K562 (cell line): Measurements from ENCODE around the gene AKT1S1. TPM values are rescaled to one million over a fixed set of nuclear protein-coding genes. Genes with fewer than 3 reads are reported as not detected.

ENCODE experiments used
- ATAC-seq: fragments of 200-7000 bp; cut with Tn5 transposase; 3 replicates; pipeline ENCODE4 v1.9.1; 2020; ENCODE audit warnings: moderate library complexity
- BruUV-seq: library from RNA; stranded (reverse); fragments of 400-500 nt; replicated peaks from 2 replicates; lab custom pipeline; 2021; lab: Mats Ljungman, UMichigan
- CTCF ChIA-PET: fragments of 300-600 bp; formaldehyde crosslinking; extraction: SDS; loops from one replicate; lab custom pipeline; 2021; ENCODE audit warnings: low intra/inter-chr PET ratio; lab: Yijun Ruan, JAX
- POLR2A ChIA-PET: fragments of 300-600, 350-650 bp; sonication (Branson Sonifier 250); formaldehyde crosslinking; extraction: SDS; loops from one replicate; lab custom pipeline; 2021; ENCODE audit warnings: antibody characterized with exemption, inconsistent platforms; lab: Yijun Ruan, JAX
- DNase-seq, 4 experiments: peaks; one replicate each; pipeline versions ENCODE4 v3.0.0 to v3.0.0-alpha.2; 2011 to 2018; ENCODE audit warnings: low spot score in 3 of 4, mixed read lengths in 3 of 4; ENCODE audit errors: extremely low read depth in 1 of 4
- FAIRE-seq: peaks from 2 replicates; lab custom pipeline; 2011; peaks lifted over from hg19 to GRCh38; lab: Jason Lieb, UNC
- H2AFZ ChIP-seq: 2 replicates; pipeline ENCODE4 v1.6.0; 2011; ENCODE audit warnings: low read depth, low read length, control low read depth, inconsistent platforms
- H3K27ac ChIP-seq: fragments of 200-600 bp; 3 replicates; pipeline ENCODE4 v1.8.0; 2011; ENCODE audit warnings: low read depth, mild to moderate bottlenecking, control low read depth, inconsistent platforms, low read length, moderate library complexity, mixed read lengths; ENCODE audit errors: extremely low read depth
- H3K27me3 ChIP-seq, 2 experiments: fragments of 300-600 bp in 1 of 2; 2 replicates in 1 of 2; 3 replicates in 1 of 2; pipeline versions ENCODE4 v1.6.0 to v1.8.0; 2011; ENCODE audit warnings: inconsistent platforms in 2 of 2, low read length in 2 of 2, mild to moderate bottlenecking in 1 of 2, mixed read lengths in 1 of 2, moderate library complexity in 1 of 2; ENCODE audit not compliant: control insufficient read depth in 2 of 2, insufficient read depth in 2 of 2
- H3K36me3 ChIP-seq: fragments of 300-600 bp; 3 replicates; pipeline ENCODE4 v1.8.0; 2011; ENCODE audit warnings: mild to moderate bottlenecking, low read length, inconsistent platforms; ENCODE audit not compliant: control insufficient read depth, insufficient read depth
- H3K4me1 ChIP-seq, 2 experiments: fragments of 200-600 bp in 1 of 2; replicated peaks in 1 of 2; 2 replicates in 1 of 2; 3 replicates in 1 of 2; pipeline versions ENCODE4 v1.5.1 to v1.8.0; 2011; ENCODE audit warnings: inconsistent platforms in 2 of 2, low read length in 2 of 2, mild to moderate bottlenecking in 1 of 2, mixed read lengths in 1 of 2, moderate library complexity in 1 of 2; ENCODE audit not compliant: control insufficient read depth in 2 of 2, insufficient read depth in 2 of 2
- H3K4me2 ChIP-seq: 2 replicates; pipeline ENCODE4 v1.6.1; 2011; ENCODE audit warnings: low read length, control low read depth, inconsistent platforms, mixed read lengths; ENCODE audit not compliant: insufficient read depth
- H3K4me3 ChIP-seq: fragments of 200-600 bp; sonication (generic), shearing (Covaris generic); 2 replicates; pipeline ENCODE4 v1.5.1; 2016; ENCODE audit warnings: control low read depth, inconsistent platforms
- H3K79me2 ChIP-seq: fragments of 200-600 bp; 3 replicates; pipeline ENCODE4 v1.8.0; 2011; ENCODE audit warnings: low read length, inconsistent platforms; ENCODE audit not compliant: control insufficient read depth, insufficient read depth
- H3K9ac ChIP-seq, 2 experiments: 2 replicates each; pipeline versions ENCODE4 v1.6.0 to v1.6.1; 2011; ENCODE audit warnings: low read depth in 2 of 2, low read length in 2 of 2, control low read depth in 1 of 2, inconsistent platforms in 1 of 2, mild to moderate bottlenecking in 1 of 2, mixed read lengths in 1 of 2; ENCODE audit not compliant: insufficient read depth in 1 of 2
- H3K9me1 ChIP-seq: one replicate; pipeline ENCODE4 v1.6.0; 2011; ENCODE audit warnings: inconsistent platforms, mild to moderate bottlenecking, low read length, moderate library complexity; ENCODE audit not compliant: control insufficient read depth, insufficient read depth
- H3K9me3 ChIP-seq: replicated peaks from 2 replicates; pipeline ENCODE4 v1.5.1; 2011; ENCODE audit warnings: low read depth, low read length, inconsistent platforms; ENCODE audit not compliant: control insufficient read depth, insufficient read depth
- H4K20me1 ChIP-seq: replicated peaks from 2 replicates; pipeline ENCODE4 v1.6.1; 2011; ENCODE audit warnings: low read length, inconsistent platforms, mixed read lengths; ENCODE audit not compliant: control insufficient read depth, insufficient read depth
- FOSL1 ChIP-seq: fragments of 200-800 bp; sonication (Bioruptor generic); conservative IDR thresholded peaks from 2 replicates; pipeline ENCODE4 v1.6.1; 2016; ENCODE audit warnings: missing genetic modification characterization, missing compliant biosample characterization
- FOXM1 ChIP-seq, 2 experiments: fragments of 450-650 bp in 1 of 2; sonication (generic) in 1 of 2; formaldehyde crosslinking in 1 of 2; IDR thresholded peaks; 2 replicates each; pipeline versions ENCODE4 v1.6.1 to v1.9.0; 2017 to 2022; ENCODE audit warnings: low read depth in 2 of 2, mild to moderate bottlenecking in 2 of 2, missing genetic modification reagents in 1 of 2, moderate library complexity in 1 of 2
- KLF13 ChIP-seq: fragments of 450-650 bp; IDR thresholded peaks from 2 replicates; pipeline ENCODE4 v1.6.1; 2016; ENCODE audit warnings: missing genetic modification characterization, low read depth, mild to moderate bottlenecking, missing compliant biosample characterization, moderate library complexity, borderline replicate concordance
- POLR2AphosphoS2 ChIP-seq: IDR thresholded peaks from 2 replicates; pipeline ENCODE4 v1.6.1; 2012; ENCODE audit warnings: low read length, improper control_type of control experiment
- POLR2G ChIP-seq: fragments of 200-400 bp; formaldehyde crosslinking; IDR thresholded peaks from 2 replicates; pipeline ENCODE4 v1.6.1; 2017; ENCODE audit warnings: low read depth, mild to moderate bottlenecking, antibody characterized with exemption, low read length, moderate library complexity
- RBFOX2 ChIP-seq: fragments of 200-400 bp; formaldehyde crosslinking; IDR thresholded peaks from 2 replicates; pipeline ENCODE4 v1.6.1; 2017; ENCODE audit warnings: low read depth, mild to moderate bottlenecking, low read length, moderate library complexity
- RBM22 ChIP-seq: fragments of 200-400 bp; formaldehyde crosslinking; IDR thresholded peaks from 2 replicates; pipeline ENCODE4 v1.6.1; 2018; ENCODE audit warnings: low read length, low read depth; ENCODE audit not compliant: poor library complexity, severe bottlenecking
- SNRNP70 ChIP-seq: fragments of 200-400 bp; formaldehyde crosslinking; optimal IDR thresholded peaks from 2 replicates; pipeline ENCODE3; 2017; ENCODE audit warnings: low read depth, low read length
- SUPT5H ChIP-seq: fragments of 450-650 bp; IDR thresholded peaks from 2 replicates; pipeline ENCODE4 v1.6.1; 2016
- TCF7L2 ChIP-seq: fragments of 150-350 bp; IDR thresholded peaks from 2 replicates; pipeline ENCODE4 v1.6.1; 2016; ENCODE audit warnings: low read depth, mild to moderate bottlenecking, low read length, moderate library complexity
- ZKSCAN1 ChIP-seq: fragments of 150-350 bp; IDR thresholded peaks from 2 replicates; pipeline ENCODE4 v1.6.1; 2016; ENCODE audit warnings: low read depth, low read length
- ZZZ3 ChIP-seq: fragments of 450-650 bp; IDR thresholded peaks from 2 replicates; pipeline ENCODE4 v1.6.1; 2016; ENCODE audit warnings: antibody characterized with exemption, mild to moderate bottlenecking, moderate library complexity
- WGBS: fragments of 100-300 bp; shearing (Covaris generic); methylation state at CpG from one replicate; pipeline ENCODE4 v1.1.6; 2016; ENCODE audit warnings: low coverage, mixed read lengths; ENCODE audit not compliant: insufficient coverage; ENCODE audit errors: missing lambda C conversion rate; 5-methylcytosine and 5-hydroxymethylcytosine counted together
- in situ Hi-C: fragments of 300-500 bp; cut with MboI; formaldehyde crosslinking; loops from 4 replicates; pipeline ENCODE4 v1.15.0; 2018; ENCODE audit warnings: inconsistent platforms, mixed read lengths
- intact Hi-C: fragments of 100-400 bp; cut with micrococcal nuclease; formaldehyde crosslinking; loops from 2 replicates; pipeline ENCODE4 v1.14.2; 2022
- polyA plus RNA-seq, 8 experiments: library from polyadenylated mRNA; depleted of rRNA in 4 of 8; stranded (reverse) in 5 of 8; unstranded in 3 of 8; fragments of >200 nt; fragmentation: Nextera tagmentation in 2 of 8; fragmentation: Illumina TruSeq in 1 of 8; extraction: Ambion mirVana in 2 of 8; extraction: Trizol in 1 of 8; gene quantifications; 2 replicates each; pipeline versions ENCODE4 v1.2.1 to v1.2.3, GENCODE V29; 2011 to 2014; ENCODE audit warnings: inconsistent platforms in 1 of 8, missing spikeins in 1 of 8
- total RNA-seq, 7 experiments: library from RNA; depleted of rRNA in 6 of 7; stranded (reverse); fragments of >200 nt in 6 of 7; fragmentation: Illumina TruSeq in 2 of 7; extraction: Trizol in 2 of 7; gene quantifications; 2 replicates each; pipeline versions ENCODE4 v1.2.1 to v1.2.3, GENCODE V29; 2011 to 2021; ENCODE audit warnings: low replicate concordance in 1 of 7

The AKT1S1 gene
- total and polyA plus RNA-seq, 9 of the 15 experiments (the other 6 are each of a cell fraction or from before 2014, with no cell fraction given): 1.2 to 50.3 (median 17.1) TPM

DNA sequence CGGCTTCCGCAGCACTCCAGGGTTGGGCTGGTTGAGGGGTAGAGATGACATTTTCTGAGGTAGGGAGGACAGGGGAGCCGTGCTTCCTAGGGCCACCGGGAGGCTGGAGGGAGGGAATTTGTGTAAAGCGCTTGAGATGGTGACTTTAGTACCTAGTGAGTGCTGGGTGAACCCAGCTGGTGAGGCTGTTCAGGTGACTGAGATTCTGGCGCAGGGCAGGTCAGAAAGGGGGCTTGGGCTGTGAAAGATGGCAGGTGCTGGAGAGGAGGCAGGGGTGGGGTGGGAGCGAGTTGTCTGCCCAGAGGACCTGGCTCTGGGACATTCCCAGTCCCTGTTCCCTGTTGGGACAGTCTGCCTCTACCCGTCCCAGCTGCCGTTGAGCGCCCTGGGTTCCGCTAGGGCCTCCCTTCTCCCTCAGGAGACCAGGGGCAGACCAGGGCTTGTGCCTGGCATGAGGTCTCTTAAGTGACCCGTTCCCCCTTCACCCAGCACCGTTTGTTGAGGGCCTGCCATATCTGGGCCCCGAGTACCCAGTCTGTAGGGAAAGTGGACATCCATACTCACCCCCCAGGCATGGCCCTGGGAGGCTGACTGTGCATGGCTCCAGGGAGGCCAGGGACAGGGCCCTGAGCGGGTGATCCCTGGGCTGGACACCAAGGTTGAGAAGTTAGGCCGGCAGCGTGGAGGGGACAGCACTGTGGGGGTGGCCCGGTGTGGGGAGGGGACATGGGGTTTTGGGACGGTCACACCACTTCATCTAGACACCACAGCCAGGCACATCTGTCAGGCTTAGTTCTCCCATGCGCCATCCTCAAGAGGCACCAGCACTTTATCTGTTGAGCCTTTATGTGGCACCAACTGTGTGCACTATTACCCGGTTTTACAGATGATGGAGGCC, 21.2 kb downstream of the AKT1S1 start (continued):
- TF ChIP-seq TCF7L2 (no peak), FOSL1 (tag) (no peak), POLR2G (peak; percentile 34; the same call in 1 of the 2 replicates), ZZZ3 (no peak), POLR2AphosphoS2 (peak; percentile 69; the same call in 1 of the 2 replicates), FOXM1 (IDR thresholded peaks at IDR 0.05; ENCODE audit: low read depth) (no peak), FOXM1 (CRISPR knock-in tag; IDR thresholded peaks at IDR 0.05; ENCODE audit: low read depth) (no peak), RBM22 (peak; percentile 20), SUPT5H (0 out of 2 replicates have a peak, but pooled peaks have one; percentile 47)

DNA sequence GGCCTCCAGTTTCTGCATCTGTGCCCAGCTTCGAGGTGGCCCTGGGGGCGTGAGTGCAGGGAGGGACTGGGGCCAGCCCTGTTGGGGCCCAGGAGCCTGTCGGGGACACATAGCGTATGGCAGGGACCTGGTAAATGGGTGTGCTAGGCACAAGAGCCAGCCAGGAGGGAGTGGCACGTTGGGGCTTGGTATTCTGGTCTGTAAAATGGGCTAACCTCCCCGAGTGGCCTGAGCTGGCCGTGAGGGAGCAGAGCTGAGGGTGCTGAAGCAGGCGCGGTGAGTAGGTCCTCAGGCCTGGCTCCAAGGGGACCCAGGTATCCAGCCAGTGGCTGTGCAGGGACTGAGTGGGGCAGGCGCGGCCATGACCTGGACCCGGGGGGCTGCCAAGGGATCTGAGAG, 21.9 kb downstream of the AKT1S1 start:
- no peak for DNase-seq
- Histone ChIP-seq H3K9me3 (no peaks in the 10 kb centered on the region), H3K9ac (peak overlapping the region in 1 of 2 experiments; percentile 64; a peak in 2 of 4 replicates)
- peak; percentile 64 for TF ChIP-seq RBFOX2
- no peak for TF ChIP-seq SNRNP70
- peak; percentile 21; the same call in 1 of the 2 replicates for TF ChIP-seq KLF13 (tag)
- peak; percentile 43; the same call in 1 of the 2 replicates for TF ChIP-seq ZKSCAN1
- TF ChIP-seq POLR2G: peak; percentile 78
- TF ChIP-seq, all 486 proteins: peak for 4
- H3K36me3 ChIP-seq: peaks cover 76% of the 10 kb centered on the region
- no peak overlapping the region for H2AFZ ChIP-seq
- no peak overlapping the region for H3K4me2 ChIP-seq
- no peaks in the 10 kb centered on the region for H3K27me3 ChIP-seq
- FAIRE-seq: no peak
- in situ Hi-C loops: no loop called here
- no peak for ATAC-seq
- POLR2A ChIA-PET: interaction anchor here (0.6 to 1.7 kb wide), 2 partner anchors 21 to 43 kb away, joined by 3 to 4 read pairs; no protein-coding TSS in a partner anchor
- peaks cover 37% of the 10 kb centered on the region for H3K79me2 ChIP-seq
- peaks cover 11 to 78% of the 10 kb centered on the region in 2 experiments for H3K4me1 ChIP-seq
- intact Hi-C loops: no loop called here
- peaks cover 27% of the 10 kb centered on the region for H4K20me1 ChIP-seq
- H3K9me1 ChIP-seq: peaks cover 8% of the 10 kb centered on the region
- CTCF ChIA-PET: no interaction called here
- H3K27ac ChIP-seq: no peak overlapping the region
- no TSS peak for BruUV-seq
- H3K4me3 ChIP-seq: no peak overlapping the region
- WGBS: 91% methylated on average over 12 of the region's 12 CpGs
